MM.1S (cell line): ENCODE measurements around the gene TMEM131.

ENCODE experiments used
- DNase-seq: peaks from one replicate; pipeline ENCODE4 v3.0.0-alpha.2; 2015
- H2AFZ ChIP-seq: fragments of 300-600 bp; sonication (generic); 2 replicates; pipeline ENCODE4 v1.6.0; 2016; ENCODE audit warnings: antibody characterized with exemption, low read length
- H3F3A ChIP-seq: fragments of 300-600 bp; sonication (generic); 2 replicates; pipeline ENCODE4 v1.6.1; 2016; ENCODE audit warnings: mild to moderate bottlenecking, antibody characterized with exemption, low read length, moderate library complexity, mixed read lengths; ENCODE audit not compliant: insufficient read depth
- H3K27ac ChIP-seq: fragments of 300-600 bp; sonication (generic); 2 replicates; pipeline ENCODE4 v1.5.1; 2016; ENCODE audit warnings: mild to moderate bottlenecking, low read length
- H3K27me3 ChIP-seq: fragments of 300-600 bp; sonication (generic); replicated peaks from 2 replicates; pipeline ENCODE4 v1.6.0; 2016; ENCODE audit warnings: low read length; ENCODE audit not compliant: insufficient read depth
- H3K36me3 ChIP-seq: fragments of 300-600 bp; sonication (generic); replicated peaks from 2 replicates; pipeline ENCODE4 v1.6.1; 2016; ENCODE audit warnings: mild to moderate bottlenecking, low read length, mixed read lengths; ENCODE audit not compliant: insufficient read depth
- H3K4me1 ChIP-seq: fragments of 300-600 bp; sonication (generic); 2 replicates; pipeline ENCODE4 v1.6.1; 2016; ENCODE audit warnings: low read length, mixed read lengths
- H3K4me2 ChIP-seq: fragments of 300-600 bp; sonication (generic); 2 replicates; pipeline ENCODE4 v1.6.0; 2016; ENCODE audit warnings: low read depth, low read length
- H3K4me3 ChIP-seq: fragments of 300-600 bp; sonication (generic); 2 replicates; pipeline ENCODE4 v1.5.1; 2016; ENCODE audit warnings: low read length, mixed read lengths
- H3K79me2 ChIP-seq: fragments of 300-600 bp; sonication (generic); 2 replicates; pipeline ENCODE4 v1.6.1; 2016; ENCODE audit warnings: mixed run types, low read length, mixed read lengths
- H3K9ac ChIP-seq: fragments of 300-600 bp; sonication (generic); 2 replicates; pipeline ENCODE4 v1.6.1; 2016; ENCODE audit warnings: low read length, mixed read lengths
- H3K9me2 ChIP-seq: fragments of 300-600 bp; sonication (generic); replicated peaks from 2 replicates; pipeline ENCODE4 v1.6.1; 2016; ENCODE audit warnings: mild to moderate bottlenecking, low read length, mixed read lengths; ENCODE audit not compliant: insufficient read depth
- H3K9me3 ChIP-seq: fragments of 300-600 bp; sonication (generic); replicated peaks from 2 replicates; pipeline ENCODE4 v1.6.1; 2016; ENCODE audit warnings: mild to moderate bottlenecking, low read length, mixed read lengths; ENCODE audit not compliant: insufficient read depth
- H4K20me1 ChIP-seq: fragments of 300-600 bp; sonication (generic); 2 replicates; pipeline ENCODE4 v1.6.1; 2016; ENCODE audit warnings: mild to moderate bottlenecking, low read length, moderate library complexity, mixed read lengths; ENCODE audit not compliant: insufficient read depth
- EZH2 ChIP-seq: fragments of 300-600 bp; sonication (generic); optimal IDR thresholded peaks from 2 replicates; pipeline ENCODE3; 2017; ENCODE audit warnings: low read depth, mild to moderate bottlenecking, antibody characterized with exemption, low read length, mixed read lengths
- EZH2phosphoT487 ChIP-seq: fragments of 300-600 bp; sonication (generic); IDR thresholded peaks from 2 replicates; pipeline ENCODE4 v1.6.1; 2018; ENCODE audit warnings: antibody characterized with exemption, low read length
- TF ChIP-seq, protein P1 (sequence below): fragments of 300-600 bp; sonication (generic); IDR thresholded peaks from 2 replicates; pipeline ENCODE4 v1.5.1; 2016; ENCODE audit warnings: antibody characterized with exemption, low read length, mixed read lengths

The TMEM131 gene

GRCh38 chr2:97993926-97994325 is 1.8 kb downstream of the TMEM131 start:
- Histone ChIP-seq H3F3A (peaks cover 7% of the 10 kb centered on the region; the same call in 1 of the 2 replicates), H4K20me1 (no peaks in the 10 kb centered on the region; the same call in 1 of the 2 replicates), H3K9me2 (no peaks in the 10 kb centered on the region), H3K27ac (no peak overlapping the region), H2AFZ (no peak overlapping the region), H3K36me3 (no peaks in the 10 kb centered on the region), H3K27me3 (no peaks in the 10 kb centered on the region), H3K79me2 (peaks cover 58% of the 10 kb centered on the region), H3K9ac (no peak overlapping the region; the same call in 1 of the 2 replicates), H3K4me3 (peak overlapping the region; percentile 87), H3K9me3 (no peaks in the 10 kb centered on the region), H3K4me2 (peak overlapping the region; percentile 81), H3K4me1 (peaks cover 17% of the 10 kb centered on the region)
- TF ChIP-seq, protein P1, sequence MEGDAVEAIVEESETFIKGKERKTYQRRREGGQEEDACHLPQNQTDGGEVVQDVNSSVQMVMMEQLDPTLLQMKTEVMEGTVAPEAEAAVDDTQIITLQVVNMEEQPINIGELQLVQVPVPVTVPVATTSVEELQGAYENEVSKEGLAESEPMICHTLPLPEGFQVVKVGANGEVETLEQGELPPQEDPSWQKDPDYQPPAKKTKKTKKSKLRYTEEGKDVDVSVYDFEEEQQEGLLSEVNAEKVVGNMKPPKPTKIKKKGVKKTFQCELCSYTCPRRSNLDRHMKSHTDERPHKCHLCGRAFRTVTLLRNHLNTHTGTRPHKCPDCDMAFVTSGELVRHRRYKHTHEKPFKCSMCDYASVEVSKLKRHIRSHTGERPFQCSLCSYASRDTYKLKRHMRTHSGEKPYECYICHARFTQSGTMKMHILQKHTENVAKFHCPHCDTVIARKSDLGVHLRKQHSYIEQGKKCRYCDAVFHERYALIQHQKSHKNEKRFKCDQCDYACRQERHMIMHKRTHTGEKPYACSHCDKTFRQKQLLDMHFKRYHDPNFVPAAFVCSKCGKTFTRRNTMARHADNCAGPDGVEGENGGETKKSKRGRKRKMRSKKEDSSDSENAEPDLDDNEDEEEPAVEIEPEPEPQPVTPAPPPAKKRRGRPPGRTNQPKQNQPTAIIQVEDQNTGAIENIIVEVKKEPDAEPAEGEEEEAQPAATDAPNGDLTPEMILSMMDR: no peak
- TF ChIP-seq EZH2phosphoT487 (no peak), EZH2 (no peak)
- DNase-seq: no peak

- Histone ChIP-seq H3K9me3 (no peaks in the 10 kb centered on the region), H3F3A (peaks cover 7% of the 10 kb centered on the region; the same call in 1 of the 2 replicates), H3K27me3 (no peaks in the 10 kb centered on the region), H2AFZ (no peak overlapping the region), H3K9me2 (no peaks in the 10 kb centered on the region), H3K27ac (no peak overlapping the region), H3K4me1 (peaks cover 17% of the 10 kb centered on the region), H3K36me3 (no peaks in the 10 kb centered on the region), H3K79me2 (peaks cover 66% of the 10 kb centered on the region), H3K9ac (no peak overlapping the region), H4K20me1 (no peaks in the 10 kb centered on the region; the same call in 1 of the 2 replicates), H3K4me3 (peak overlapping the region; percentile 87), H3K4me2 (peak overlapping the region; percentile 81)
- TF ChIP-seq EZH2phosphoT487: no peak
- DNase-seq: no peak
Observed at GRCh38 chr2:97992836-97993825, 2.6 kb downstream of the TMEM131 start.

GRCh38 chr2:97991081-97991856 is 4.5 kb downstream of the TMEM131 start:
- H3K9ac ChIP-seq: no peak overlapping the region
- H3K27me3 ChIP-seq: no peaks in the 10 kb centered on the region
- H3K9me3 ChIP-seq: no peaks in the 10 kb centered on the region
- no peak overlapping the region for H2AFZ ChIP-seq
- no peak overlapping the region for H3K4me3 ChIP-seq
- peaks cover 17% of the 10 kb centered on the region for H3K4me1 ChIP-seq
- H3K4me2 ChIP-seq: no peak overlapping the region
- peaks cover 85% of the 10 kb centered on the region for H3K79me2 ChIP-seq
- H4K20me1 ChIP-seq: no peaks in the 10 kb centered on the region; the same call in 1 of the 2 replicates
- TF ChIP-seq EZH2 (no peak), EZH2phosphoT487 (no peak)
- TF ChIP-seq, protein P1: no peak
- no peaks in the 10 kb centered on the region for H3K9me2 ChIP-seq
- no peaks in the 10 kb centered on the region for H3K36me3 ChIP-seq
- H3F3A ChIP-seq: peaks cover 7% of the 10 kb centered on the region; the same call in 1 of the 2 replicates
- no peak overlapping the region for H3K27ac ChIP-seq
- DNase-seq: no peak
